Thymus (tissue), 11 donors: ENCODE measurements around the gene CPA4. TPM values are rescaled to one million over a fixed set of nuclear protein-coding genes. Genes with fewer than 3 reads are reported as not detected.

ENCODE experiments used
- DNase-seq, 9 donors: peaks; one replicate each; pipeline ENCODE4 v3.0.0-alpha.2; 2013; ENCODE audit warnings: low spot score in 9 of 9, low read depth in 6 of 9, missing footprints in 1 of 9
- H3K27ac ChIP-seq, 2 donors: one replicate each; pipeline ENCODE4 v1.5.1; 2013; ENCODE audit warnings: control low read depth in 1 of 2, low read depth in 1 of 2, low read length in 1 of 2, mild to moderate bottlenecking in 1 of 2, moderate library complexity in 1 of 2
- H3K27me3 ChIP-seq, 2 donors: one replicate each; pipeline ENCODE4 v1.5.1; 2013; ENCODE audit warnings: low read length in 1 of 2; ENCODE audit not compliant: control insufficient read depth in 2 of 2, insufficient read depth in 1 of 2
- H3K36me3 ChIP-seq, 2 donors: one replicate each; pipeline ENCODE4 v1.5.1; 2013; ENCODE audit warnings: low read length in 1 of 2, mild to moderate bottlenecking in 1 of 2, moderate library complexity in 1 of 2; ENCODE audit not compliant: control insufficient read depth in 2 of 2, insufficient read depth in 2 of 2
- H3K4me1 ChIP-seq, 2 donors: one replicate each; pipeline ENCODE4 v1.5.1; 2013; ENCODE audit warnings: low read length in 2 of 2; ENCODE audit not compliant: control insufficient read depth in 2 of 2, insufficient read depth in 2 of 2
- H3K4me3 ChIP-seq, 2 donors: one replicate each; pipeline ENCODE4 v1.5.1; 2013; ENCODE audit warnings: low read length in 2 of 2, control low read depth in 1 of 2, mild to moderate bottlenecking in 1 of 2
- H3K9me3 ChIP-seq, 2 donors: one replicate each; pipeline ENCODE4 v1.5.1; 2013; ENCODE audit warnings: low read length in 1 of 2, mild to moderate bottlenecking in 1 of 2; ENCODE audit not compliant: control insufficient read depth in 2 of 2, insufficient read depth in 1 of 2
- WGBS: extraction: QIAGEN DNeasy Blood & Tissue Kit; methylation state at CpG from one replicate; pipeline ENCODE4 v1.1.7; 2013; 5-methylcytosine and 5-hydroxymethylcytosine counted together
- polyA plus RNA-seq: library from polyadenylated mRNA; stranded (reverse); fragments of 200-250 nt; gene quantifications from one replicate; pipeline ENCODE4 v1.2.3, GENCODE V29; 2013
- total RNA-seq: library from RNA; stranded (reverse); fragments of 120-200 nt; gene quantifications from one replicate; pipeline ENCODE4 v1.2.4, GENCODE V29; 2013
- donor health status: healthy.

CPA4 gene
- total and polyA plus RNA-seq, 2 donors, result 0.96 to 0.99 TPM

DNA sequence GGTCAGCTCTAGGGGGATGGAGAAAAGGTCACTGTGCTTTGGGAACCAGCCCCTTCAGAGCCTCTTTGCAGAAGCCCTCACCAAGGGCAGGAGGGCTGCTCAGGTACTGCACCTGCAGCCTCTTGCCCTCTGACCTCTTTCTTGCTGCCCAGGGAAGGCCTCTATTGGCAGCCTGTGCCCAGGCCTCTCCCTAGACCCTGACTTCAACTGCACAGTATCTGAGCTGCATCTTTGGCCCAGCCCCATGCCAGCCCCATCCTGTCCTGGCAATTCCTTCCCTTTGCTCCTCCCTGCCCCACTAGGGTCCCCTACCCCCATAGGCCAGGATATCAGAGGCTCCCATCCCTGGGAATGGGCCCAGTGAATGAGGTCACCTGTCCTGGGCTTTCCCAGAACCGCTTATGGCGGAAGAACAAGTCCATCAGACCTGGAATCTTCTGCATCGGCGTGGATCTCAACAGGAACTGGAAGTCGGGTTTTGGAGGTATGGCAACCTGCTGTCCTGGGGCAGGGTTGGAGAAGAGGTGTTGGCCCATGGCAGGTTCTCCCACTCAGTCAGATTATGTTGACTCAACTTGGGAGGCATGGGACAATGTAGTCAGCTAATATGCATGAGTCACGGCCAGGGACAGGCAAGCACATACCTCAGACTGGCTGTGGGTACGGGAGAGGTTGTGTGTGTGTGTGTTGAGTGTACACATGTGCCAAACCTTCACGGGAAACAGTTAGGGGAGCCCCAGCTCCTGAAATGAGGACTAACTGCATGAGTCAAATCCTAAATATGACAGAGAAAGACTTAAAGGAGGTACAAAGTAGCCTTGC is 70.3 kb downstream of the CPA4 start:
- peaks cover 6 to 16% of the 10 kb centered on the region in 2 donors for H3K9me3 ChIP-seq
- peaks cover 0 to 12% of the 10 kb centered on the region in 2 donors for H3K36me3 ChIP-seq
- no peak for DNase-seq
- H3K4me1 ChIP-seq, result peaks cover 38 to 57% of the 10 kb centered on the region in 2 donors
- no peaks in the 10 kb centered on the region for H3K27me3 ChIP-seq
- H3K27ac ChIP-seq, result no peak overlapping the region
- 90% methylated on average over 8 of the region's 8 CpGs for WGBS
- H3K4me3 ChIP-seq, result no peak overlapping the region

DNA sequence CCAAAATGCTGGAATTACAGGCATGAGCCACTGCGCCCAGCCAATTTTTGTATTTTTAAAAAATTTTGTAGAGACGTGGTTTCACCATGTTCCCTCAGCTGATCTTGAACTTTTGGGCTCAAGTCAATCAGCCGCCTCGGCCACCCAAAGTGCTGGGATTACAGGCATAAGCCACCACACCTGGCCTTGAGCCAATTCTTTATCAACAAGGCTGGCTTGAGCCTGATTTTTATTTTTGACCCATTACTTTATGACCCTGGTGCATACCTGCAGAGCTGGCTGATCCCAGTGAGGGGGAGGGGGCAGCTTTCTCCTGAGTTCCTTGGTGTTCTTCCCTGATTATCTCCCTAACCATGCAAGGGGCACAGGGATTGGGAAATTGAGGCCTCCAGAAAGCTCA is 71.5 kb downstream of the CPA4 start:
- no peak for DNase-seq
- peaks cover 50 to 70% of the 10 kb centered on the region in 2 donors for H3K4me1 ChIP-seq
- H3K4me3 ChIP-seq, result no peak overlapping the region
- H3K27ac ChIP-seq, result peak overlapping the region in 1 of 2 donors; percentile 100
- WGBS, result 97% methylated on average over 4 of the region's 4 CpGs
- H3K27me3 ChIP-seq, result no peaks in the 10 kb centered on the region
- peaks cover 3 to 9% of the 10 kb centered on the region in 2 donors for H3K9me3 ChIP-seq
- H3K36me3 ChIP-seq, result peaks cover 0 to 6% of the 10 kb centered on the region in 2 donors

DNA sequence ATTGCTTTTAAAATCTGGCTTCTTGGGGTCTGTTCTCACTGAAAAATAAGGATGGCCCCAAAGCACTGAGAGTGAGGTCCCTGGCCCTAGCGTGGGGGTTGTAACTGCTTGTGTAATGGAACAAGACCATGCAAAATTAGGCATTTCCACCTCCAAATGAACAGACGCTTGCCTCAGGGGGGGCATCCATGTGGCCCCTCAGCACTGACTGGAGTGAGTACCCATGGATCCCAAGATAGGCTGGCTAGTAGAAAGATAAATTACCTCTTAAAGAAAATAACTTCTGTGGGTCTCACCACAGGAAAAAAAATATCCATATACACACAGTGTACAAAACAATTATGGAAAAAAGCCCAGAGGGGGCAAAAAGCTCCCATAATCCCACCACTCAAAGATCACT is 72.1 kb downstream of the CPA4 start:
- H3K4me1 ChIP-seq, result peaks cover 56 to 76% of the 10 kb centered on the region in 2 donors
- H3K9me3 ChIP-seq, result peaks cover 1 to 3% of the 10 kb centered on the region in 2 donors
- H3K36me3 ChIP-seq, result peaks cover 0 to 6% of the 10 kb centered on the region in 2 donors
- 92% methylated on average over 2 of the region's 2 CpGs for WGBS
- H3K4me3 ChIP-seq, result no peak overlapping the region
- H3K27me3 ChIP-seq, result no peaks in the 10 kb centered on the region
- DNase-seq, result peak in 1 of 9 donors; percentile 38
- H3K27ac ChIP-seq, result peak overlapping the region in 1 of 2 donors; percentile 100

DNA sequence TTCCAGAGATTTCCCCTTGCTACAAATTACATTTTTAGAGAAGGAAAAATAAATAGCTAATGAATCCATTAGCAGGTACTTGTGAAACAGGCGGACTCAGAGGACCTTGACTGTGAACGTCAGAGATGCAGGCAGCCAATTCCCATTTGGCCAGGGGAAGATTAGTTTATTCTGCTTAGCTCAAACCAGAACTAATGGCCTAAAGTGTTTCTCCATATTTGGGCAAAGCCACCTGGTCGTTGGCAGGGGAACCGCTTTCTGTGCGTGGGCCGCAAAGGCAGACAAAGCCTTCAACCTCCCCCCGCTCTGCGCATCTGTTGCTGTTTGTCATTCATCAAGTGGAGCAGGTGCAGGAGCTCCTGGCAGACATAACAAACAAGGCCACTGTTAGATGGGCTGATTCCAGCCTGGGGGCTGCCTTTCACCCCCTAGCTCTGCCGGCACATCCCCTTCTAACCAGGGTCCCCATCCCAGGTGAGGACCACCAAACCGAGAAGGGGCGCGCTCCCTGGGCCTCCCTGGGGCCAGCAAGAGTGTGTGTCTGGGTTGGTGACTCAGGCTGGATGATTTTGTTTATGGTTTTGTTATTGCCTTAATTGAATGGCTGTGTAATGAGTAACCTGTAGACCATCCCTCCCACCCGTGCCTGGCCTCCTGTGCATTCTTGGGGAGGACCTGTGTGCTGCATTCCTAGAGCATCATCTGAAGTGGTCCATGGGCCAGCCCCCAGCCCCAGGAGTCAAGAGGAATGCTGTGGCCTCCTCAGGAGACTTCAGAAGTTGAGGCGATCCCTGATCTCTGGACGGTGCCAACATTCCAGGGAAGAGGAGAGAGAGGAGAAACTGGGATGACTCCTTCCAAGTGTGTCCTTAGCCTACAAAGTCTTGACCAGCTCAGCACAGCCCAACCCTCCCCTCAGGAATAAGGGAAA is 72.8 kb downstream of the CPA4 start:
- no peaks in the 10 kb centered on the region for H3K27me3 ChIP-seq
- peak; percentile 80 to 97 (median 86) for DNase-seq
- H3K4me1 ChIP-seq, result peaks cover 57 to 82% of the 10 kb centered on the region in 2 donors
- H3K9me3 ChIP-seq, result no peaks in the 10 kb centered on the region
- WGBS, result 30% methylated on average over 15 of the region's 15 CpGs
- H3K4me3 ChIP-seq, result peak overlapping the region; percentile 39 to 46
- peaks cover 0 to 6% of the 10 kb centered on the region in 2 donors for H3K36me3 ChIP-seq
- H3K27ac ChIP-seq, result peak overlapping the region; percentile 95 to 100

DNA sequence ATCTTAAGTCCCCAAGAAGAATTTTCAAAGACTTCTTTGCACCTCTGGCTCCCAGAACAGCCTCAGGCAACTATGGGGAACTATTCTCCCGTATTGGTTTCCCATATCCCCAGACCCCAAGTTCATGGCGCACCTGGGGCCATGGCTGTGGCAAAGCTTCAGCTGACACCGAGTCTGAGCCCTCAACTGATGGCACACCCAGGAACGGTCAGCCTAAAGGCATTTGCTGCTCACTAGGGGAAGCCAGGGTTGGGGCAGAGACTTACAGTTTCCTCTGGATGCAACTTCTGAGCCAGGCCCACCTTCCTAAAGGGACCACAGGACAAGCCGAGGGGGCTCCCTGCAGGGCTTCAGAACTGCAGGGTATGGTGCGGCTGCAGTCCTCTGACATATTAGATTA is 73.6 kb downstream of the CPA4 start:
- Histone ChIP-seq H3K4me1 (peaks cover 60 to 89% of the 10 kb centered on the region in 2 donors), H3K27ac (peak overlapping the region; percentile 95 to 100), H3K36me3 (peaks cover 0 to 1% of the 10 kb centered on the region in 2 donors), H3K27me3 (no peaks in the 10 kb centered on the region), H3K4me3 (peak overlapping the region in 1 of 2 donors; percentile 39), H3K9me3 (peaks cover 0 to 4% of the 10 kb centered on the region in 2 donors)
- WGBS, result 92% methylated on average over 6 of the region's 6 CpGs
- peak in 1 of 9 donors; percentile 48 for DNase-seq

DNA sequence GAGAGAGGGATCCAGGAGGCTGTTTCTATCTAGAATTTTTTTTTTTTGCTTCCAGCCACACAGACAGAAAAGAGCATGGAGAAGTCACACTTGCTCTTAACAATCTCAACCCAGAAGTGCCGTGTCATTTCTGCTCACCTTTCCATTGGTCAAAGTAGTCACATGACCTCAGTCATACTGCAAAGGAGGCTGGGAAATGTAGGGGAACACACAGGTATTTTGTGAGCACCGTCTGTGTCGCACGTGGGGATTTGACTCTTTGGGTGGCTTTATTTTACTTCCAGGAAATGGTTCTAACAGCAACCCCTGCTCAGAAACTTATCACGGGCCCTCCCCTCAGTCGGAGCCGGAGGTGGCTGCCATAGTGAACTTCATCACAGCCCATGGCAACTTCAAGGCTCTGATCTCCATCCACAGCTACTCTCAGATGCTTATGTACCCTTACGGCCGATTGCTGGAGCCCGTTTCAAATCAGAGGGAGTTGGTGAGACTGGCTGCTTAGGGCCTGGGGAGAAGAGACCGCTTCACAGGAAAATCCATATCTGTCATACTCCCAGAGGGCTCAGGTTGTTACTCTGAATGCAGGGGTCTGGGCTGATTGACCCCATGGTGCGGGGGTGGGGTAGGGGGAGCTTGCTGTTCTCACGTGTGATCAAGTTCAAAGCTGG is 74.3 kb downstream of the CPA4 start:
- H3K9me3 ChIP-seq, result peaks cover 0 to 6% of the 10 kb centered on the region in 2 donors
- WGBS, result 85% methylated on average over 13 of the region's 13 CpGs
- H3K27me3 ChIP-seq, result no peaks in the 10 kb centered on the region
- peak in 4 of 9 donors; percentile 25 to 84 (median 46) for DNase-seq
- peak overlapping the region; percentile 95 to 100 for H3K27ac ChIP-seq
- peak overlapping the region; percentile 3 to 39 for H3K4me3 ChIP-seq
- H3K36me3 ChIP-seq, result no peaks in the 10 kb centered on the region
- peaks cover 60 to 96% of the 10 kb centered on the region in 2 donors for H3K4me1 ChIP-seq

DNA sequence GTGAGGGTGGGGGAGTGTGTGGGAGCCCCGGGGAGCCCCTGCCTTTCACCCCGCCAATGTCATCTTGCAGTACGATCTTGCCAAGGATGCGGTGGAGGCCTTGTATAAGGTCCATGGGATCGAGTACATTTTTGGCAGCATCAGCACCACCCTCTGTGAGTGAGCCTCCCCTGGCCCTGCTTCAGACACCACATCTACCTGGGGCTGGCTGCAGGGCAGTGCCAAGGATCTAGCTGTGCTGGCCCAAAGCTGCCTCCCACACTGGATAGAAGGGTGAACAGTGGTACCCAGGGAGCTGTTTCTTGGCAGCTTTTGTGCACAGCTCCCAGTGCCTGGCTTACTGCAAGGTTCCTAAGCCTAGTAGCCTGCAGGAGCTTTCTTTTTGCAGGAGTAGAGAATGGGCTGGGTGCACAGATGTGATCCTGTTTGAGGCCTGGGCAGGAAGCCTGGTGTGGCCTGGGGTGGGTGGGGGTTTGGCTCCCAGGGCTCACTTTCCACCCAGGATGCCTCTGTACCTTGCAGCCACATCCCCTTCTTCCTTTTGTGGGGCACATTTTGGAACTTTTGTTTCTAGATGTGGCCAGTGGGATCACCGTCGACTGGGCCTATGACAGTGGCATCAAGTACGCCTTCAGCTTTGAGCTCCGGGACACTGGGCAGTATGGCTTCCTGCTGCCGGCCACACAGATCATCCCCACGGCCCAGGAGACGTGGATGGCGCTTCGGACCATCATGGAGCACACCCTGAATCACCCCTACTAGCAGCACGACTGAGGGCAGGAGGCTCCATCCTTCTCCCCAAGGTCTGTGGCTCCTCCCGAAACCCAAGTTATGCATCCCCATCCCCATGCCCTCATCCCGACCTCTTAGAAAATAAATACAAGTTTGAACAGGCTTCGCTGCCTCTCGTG is 75.1 kb downstream of the CPA4 start:
- H3K9me3 ChIP-seq, result peaks cover 0 to 6% of the 10 kb centered on the region in 2 donors
- WGBS, result 78% methylated on average over 19 of the region's 19 CpGs
- H3K36me3 ChIP-seq, result no peaks in the 10 kb centered on the region
- DNase-seq, result peak in 1 of 9 donors; percentile 72
- H3K4me3 ChIP-seq, result peak overlapping the region; percentile 10 to 16
- no peaks in the 10 kb centered on the region for H3K27me3 ChIP-seq
- H3K4me1 ChIP-seq, result peaks cover 63 to 98% of the 10 kb centered on the region in 2 donors
- peak overlapping the region; percentile 85 to 100 for H3K27ac ChIP-seq
